Superior temporal gyrus (tissue), 1 donor: ENCODE results near the gene PLAAT2.
"Not testable (repeated sequence)": the region's sequence is repeated elsewhere in the genome, so short reads cannot be mapped to it uniquely, and the experiment has no call there.

ENCODE experiments used
- DNase-seq: peaks from one replicate; pipeline ENCODE4 v3.0.0-alpha.2; 2016; ENCODE audit errors: extremely low spot score

Gene PLAAT2

GRCh38 chr11:63578882-63579281 is 15.7 kb upstream of the PLAAT2 start:
- DNase-seq, result not testable (repeated sequence)

- no peak for DNase-seq
Measured at GRCh38 chr11:63574856-63575602, 11.8 kb upstream of the PLAAT2 start.

DNA sequence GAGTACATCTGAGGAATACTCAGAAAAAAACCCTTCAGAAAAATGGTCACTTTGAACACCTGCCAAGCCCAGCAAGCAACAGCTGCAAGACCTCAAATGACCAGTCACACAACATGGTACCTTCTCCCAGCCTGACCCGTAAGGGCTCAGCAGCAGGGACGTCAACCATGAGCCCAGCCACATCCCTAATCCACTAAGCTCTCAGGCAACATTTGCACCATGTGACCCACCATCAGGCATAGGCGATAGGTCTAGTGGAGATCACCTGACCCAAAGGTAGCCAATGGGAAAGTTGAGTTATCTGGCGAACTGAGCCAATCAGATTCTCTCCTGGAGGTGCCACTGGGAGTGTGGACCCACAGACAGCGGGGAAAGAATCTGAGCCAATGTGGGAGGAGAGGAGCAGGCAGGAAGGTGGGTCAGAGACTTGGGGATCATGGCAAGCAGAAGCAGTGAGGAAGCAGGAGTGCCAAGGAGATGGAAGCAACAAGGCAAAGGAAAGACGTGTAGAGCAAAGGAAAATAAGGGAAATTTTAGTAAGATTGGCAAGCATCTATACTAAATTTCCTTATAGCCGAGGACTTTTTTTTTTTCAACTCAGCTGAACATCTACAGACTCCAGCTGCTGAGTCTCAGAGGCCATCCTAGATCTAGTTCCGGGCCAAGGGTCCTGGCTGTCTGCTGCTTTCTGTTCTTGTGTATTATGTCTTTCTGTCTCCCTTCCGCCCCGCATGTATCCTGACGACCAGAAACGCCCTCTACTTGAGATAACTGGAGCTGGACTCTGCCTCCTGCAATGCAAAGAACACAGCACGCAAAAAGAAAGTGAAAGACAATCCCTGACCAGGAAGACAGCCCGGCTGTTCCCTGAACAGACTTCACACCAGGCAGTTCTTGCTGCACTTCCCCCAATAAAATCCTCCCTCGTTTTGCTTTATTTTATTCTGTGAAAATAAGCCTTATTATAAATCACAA is 11.0 kb upstream of the PLAAT2 start:
- no peak for DNase-seq

DNA sequence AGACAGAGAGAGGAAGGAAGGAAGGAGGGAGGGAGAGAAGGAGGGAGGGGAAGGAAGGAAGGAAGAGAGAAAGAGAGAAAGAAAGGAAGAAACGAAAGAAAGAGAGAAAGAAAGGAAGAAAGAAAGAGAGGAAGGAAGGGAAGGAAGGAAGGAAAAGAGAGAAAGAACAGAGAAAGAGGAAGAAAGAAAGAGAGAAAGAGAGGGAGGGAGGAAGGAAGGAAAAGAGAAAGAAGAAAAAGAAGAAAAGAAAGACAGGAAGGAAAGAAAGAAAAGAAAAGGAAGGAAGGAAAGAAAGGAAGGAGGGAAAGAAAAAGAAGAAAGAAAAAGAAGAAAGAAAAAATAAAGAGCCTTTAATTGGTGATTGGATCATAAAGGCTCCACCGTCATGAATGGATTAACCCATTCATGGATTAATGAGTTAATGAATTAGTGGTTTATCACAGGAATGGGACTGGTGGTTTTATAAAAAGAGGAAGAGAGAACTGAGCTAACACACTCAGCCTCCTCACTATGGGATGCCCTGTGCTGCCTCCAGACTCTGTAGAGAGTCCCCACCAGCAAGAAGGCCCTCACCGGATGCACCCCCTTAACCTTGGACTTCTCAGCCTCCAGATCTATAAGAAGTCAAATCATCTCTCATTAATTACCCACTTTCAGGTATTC is 9.0 kb upstream of the PLAAT2 start:
- no peak for DNase-seq

DNA sequence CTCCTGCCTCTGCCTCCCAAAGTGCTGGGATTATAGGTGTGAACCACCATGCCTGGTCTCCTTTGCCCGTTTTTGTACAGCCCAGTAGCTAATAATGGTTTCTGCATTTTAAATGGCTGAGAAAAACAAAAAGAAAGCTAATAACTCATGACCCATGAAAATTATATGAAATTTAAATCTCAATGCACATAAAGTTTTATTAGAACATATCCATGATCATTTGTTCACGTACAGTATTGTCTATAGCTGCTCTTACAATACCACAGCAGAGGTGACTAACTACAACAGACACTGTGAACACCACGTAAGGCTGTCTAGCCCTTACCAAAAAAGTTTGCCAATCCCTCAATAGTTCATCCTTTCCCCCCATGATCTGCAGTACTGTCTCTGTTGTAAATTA is 6.4 kb upstream of the PLAAT2 start:
- no peak for DNase-seq

GRCh38 chr11:63567044-63567840 is 4.1 kb upstream of the PLAAT2 start:
- DNase-seq, result no peak

DNA sequence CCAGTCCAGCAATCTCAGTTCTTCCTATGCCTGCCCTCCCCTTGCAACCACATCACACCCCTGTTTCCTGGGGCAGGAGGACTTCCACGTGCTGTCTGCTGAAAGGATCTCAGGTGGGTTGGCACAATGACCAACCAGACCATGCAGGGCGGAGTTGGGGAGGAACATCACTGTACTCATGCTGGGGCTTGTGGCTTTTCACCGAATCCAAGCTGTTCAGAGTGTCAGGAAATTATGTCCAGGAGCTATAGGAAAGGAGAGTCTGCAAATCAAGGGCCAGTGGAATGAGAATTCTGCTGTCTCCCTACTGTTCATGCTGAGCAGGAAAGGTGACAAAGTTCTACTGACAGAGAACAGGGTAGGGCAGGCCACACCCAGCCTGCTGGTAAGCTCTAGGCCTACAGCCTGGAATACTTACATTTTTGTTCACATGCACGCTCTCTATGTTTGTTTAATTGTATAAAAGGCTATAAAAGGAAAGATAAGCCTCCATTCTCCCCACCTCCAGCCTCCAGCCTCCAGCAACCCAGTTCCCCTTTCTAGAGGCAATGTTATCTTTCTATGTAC is 1.7 kb upstream of the PLAAT2 start:
- DNase-seq, result no peak

GRCh38 chr11:63564056-63564774 is 1.0 kb upstream of the PLAAT2 start:
- no peak for DNase-seq

DNA sequence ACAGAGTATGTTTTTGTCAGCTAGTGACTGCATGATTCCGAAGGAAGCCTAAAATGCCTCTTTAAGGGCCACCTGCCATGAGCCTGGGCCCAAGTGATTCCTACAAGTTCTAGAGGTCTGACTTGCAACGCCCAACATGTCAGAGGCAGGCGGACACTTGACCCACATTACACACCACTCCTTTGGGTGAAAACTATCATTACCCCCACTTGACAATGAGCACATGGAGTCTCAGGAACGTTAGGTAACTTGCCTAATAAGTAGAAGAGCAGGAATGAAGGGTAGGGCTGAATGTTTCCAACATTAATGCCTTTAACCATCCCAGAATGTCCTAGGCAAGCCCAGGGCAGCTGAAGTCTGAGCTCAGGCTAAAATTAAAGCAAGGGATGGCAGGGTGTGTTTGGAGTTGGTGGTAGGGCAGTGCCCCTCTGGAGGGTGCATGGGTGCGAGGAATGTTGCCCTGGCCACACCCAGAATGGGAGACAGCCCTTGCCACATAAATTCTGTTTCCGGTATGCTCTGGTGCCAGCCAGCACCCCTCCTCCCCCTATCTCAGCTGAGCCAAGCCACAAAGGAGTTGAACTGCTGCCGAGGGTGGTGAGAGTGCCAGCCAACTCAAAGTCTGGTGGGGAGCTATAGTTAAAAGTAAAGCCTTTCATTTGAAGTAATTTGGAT is 2.5 kb downstream of the PLAAT2 start:
- DNase-seq, result no peak

DNA sequence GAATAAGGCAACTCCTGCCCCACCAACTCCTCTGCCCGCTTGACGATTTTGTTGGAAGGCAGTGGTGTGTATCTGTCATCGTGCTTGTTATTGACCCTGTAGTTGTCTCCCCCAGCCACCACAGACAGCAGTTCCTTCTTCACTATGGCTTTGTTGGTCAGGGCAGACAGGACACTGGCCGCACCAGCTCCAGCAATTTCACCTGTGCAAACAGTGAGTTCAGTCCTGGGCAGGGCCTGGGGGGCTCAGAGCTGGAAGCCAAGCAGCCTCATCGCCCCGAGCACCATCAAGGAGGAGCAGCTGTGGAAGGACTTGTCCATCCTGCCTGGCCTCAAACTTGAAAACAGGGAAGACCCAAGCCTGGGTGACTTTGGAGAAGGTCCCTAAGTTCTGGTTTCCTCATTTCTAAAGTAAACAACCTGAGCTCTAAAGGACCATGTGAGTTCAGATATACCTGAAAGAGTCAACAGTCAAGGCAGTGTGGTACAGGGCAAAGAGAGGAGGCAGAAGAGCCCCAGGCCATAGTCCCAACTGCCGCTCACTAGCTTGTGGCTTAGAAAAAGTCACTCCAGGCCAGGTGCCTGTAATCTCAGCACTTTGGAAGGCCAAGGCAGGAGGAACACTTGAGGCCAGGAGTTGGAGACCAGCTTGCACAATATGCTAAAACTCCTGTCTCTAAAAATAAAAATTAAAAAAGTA is 4.6 kb downstream of the PLAAT2 start:
- no peak for DNase-seq

DNA sequence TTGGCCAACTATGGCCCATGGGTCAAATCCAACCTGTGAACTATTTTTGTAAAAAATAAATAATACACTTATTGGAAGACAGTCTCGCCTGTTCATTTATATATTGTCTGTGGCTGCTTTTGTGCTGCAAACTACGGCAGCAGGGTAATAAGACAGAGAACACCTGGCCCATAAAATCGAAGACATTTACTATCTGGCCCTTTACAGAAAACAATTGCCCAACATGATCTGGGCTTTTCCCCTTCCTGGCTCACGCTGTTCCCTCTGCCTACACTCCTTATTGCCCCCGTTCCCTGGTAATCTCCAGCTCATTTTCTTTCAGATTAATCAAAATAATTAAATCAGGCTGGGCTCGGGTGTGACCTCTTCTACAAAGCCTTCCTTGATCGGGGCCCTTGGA is 5.6 kb downstream of the PLAAT2 start:
- DNase-seq, result no peak

- peak; percentile 6 for DNase-seq
Measured at GRCh38 chr11:63556404-63557013, 6.7 kb downstream of the PLAAT2 start.

DNA sequence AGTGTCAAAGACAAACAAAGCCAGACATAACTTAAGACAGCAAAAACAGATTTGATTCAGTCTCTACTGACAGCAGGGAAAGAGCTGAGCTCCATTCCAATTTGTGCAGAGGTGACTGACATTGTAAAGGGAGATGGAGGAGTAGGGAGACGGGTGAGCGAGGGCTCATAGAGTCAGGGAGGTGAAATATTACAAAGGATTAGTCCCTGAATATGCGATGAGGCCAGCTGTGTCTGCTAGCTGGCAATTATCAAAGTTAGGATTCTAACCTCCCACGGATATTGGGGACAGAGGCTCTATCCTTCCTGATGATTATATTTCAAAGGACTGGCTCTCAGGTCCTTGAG is 8.3 kb downstream of the PLAAT2 start:
- DNase-seq, result peak; percentile 9

GRCh38 chr11:63553759-63554158 is 9.4 kb downstream of the PLAAT2 start:
- DNase-seq, result peak; percentile 6

DNA sequence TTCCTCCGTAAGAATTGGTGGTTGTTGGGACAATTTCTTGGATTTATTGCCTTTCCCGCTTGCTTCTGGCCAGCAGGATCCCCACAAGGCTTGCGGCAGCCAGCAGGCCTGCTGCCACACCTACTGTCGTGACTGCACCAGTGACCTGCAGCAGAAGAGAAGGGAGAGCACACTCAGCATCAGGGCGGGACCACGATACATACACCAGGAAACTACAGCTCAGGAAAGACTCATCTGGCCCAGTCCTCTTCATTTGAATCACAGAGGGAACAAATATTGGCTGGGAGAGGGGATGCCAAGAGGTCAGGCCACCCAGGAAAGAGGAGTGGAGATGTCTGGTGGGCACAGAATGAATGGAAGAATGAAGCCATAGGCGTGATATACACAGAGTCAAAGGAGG is 10.3 kb downstream of the PLAAT2 start:
- no peak for DNase-seq

DNA sequence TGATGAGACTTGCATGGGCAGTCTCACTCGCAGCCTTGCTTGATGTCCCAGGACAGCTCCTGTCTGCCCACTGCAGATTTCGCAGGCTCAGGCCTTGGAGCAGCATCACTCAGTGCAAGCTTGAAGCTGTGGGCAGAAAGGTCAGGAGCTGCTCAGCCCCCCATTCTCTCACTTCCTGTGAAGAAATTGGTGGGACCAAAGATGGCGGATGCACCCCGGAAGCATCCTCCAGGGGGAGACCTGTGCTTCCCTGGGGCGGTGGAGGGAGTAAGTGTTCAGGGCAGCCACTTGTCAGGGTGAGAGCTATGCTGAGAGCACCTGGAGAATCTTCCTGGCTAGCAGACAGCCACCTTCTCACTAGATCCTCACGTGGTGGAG is 11.3 kb downstream of the PLAAT2 start:
- no peak for DNase-seq

GRCh38 chr11:63551091-63551888 is 11.9 kb downstream of the PLAAT2 start:
- DNase-seq, result peak; percentile 4

DNA sequence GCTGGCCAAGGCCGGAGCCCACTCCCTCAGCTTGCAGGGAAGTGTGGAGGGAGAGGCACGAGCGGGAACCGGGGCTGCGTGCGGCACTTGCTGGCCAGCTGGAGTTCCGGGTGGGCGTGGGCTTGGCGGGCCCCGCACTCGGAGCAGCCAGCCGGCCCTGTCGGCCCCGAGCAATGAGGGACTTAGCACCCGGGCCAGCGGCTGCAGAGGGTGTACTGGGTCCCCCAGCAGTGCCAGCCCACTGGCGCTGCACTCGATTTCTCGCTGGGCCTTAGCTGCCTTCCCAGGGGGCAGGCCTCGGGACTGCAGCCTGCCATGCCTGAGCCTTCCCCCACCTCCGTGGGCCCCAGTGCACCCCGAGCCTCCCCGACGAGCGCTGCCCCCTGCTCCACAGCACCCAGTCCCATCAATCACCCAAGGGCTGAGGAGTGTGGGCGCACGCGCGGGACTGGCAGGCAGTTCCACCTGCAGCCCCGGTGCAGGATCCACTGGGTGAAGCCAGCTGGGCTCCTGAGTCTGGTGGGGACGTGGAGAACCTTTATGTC is 13.0 kb downstream of the PLAAT2 start:
- not testable (repeated sequence) for DNase-seq
